ENCODE data around the gene MYO1E.
A peak's percentile ranks its signal among the peaks of the same experiment; 100 is the strongest.
"Not testable (repeated sequence)": the region's sequence is repeated elsewhere in the genome, so short reads cannot be mapped to it uniquely, and the experiment has no call there.

MYO1E gene

DNA sequence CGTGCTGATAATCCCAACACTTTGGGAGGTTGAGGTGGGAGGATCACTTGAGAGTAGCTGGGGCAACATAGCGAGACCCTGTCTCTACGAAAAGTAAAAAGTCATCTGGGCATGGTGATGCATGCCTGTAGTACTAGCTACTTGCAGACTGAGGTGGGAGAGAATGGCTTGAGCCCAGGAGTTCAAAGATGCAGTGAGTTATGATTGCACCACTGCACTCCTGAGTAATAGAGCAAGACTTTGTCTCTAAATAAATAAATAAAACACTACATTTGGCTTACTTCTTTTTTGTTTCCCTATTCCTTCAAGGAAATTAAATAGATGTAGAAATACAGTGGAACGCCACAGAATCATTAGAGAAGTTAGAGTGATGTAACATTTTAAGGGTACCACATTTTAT is 186.2 kb downstream of the MYO1E start:
- no peak for DNase-seq

DNA sequence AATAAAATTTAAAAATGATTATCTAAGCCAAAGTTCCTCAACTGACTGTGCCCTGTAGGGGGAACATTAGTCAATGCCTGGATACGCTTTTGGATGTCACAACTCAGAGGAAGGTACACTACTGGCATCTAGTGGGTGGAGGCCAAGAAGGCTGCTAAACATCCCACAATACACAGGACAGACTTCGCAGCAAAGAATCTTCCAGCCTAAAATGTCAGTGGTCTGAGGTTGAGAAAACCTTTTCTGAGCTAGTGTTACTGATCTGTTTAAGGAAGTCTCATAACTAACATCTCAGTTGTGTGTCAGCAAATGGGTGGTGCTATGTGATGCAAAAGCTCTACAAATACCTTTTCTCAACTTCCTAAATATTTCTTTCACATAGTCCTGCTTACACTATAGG is 186.9 kb downstream of the MYO1E start:
- no peak for DNase-seq

DNA sequence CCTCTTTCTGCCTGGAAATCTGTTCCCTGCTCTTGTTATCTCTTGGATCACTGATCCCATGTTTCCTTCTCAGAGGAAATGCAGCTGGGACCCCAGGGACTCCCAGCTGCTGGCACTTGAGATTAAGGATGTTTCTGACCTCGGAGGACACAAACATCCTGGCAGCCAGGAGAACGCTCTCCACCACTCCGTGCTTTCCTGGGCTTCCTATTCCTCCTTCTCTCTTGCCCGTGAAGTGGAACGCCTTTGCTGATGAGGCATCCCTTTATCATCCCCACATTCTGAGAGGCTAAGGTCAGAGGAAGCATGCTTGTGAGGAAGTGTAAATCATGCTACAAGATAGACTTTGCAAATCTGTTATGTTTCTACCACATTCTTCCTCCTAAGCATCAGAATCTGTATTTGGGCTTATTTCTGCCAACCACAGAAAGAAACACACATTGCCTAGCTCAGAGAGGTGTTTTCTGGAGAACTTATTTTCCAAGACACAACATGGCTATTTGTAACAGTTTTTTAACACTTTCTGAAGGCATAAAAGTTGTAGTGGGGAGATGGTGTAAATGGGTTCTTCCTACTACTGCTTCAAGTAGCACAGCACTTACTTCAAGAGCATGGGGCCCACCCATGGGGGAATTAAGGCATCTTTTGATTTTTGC is 191.6 kb downstream of the MYO1E start:
- DNase-seq, result peak; percentile 22

DNA sequence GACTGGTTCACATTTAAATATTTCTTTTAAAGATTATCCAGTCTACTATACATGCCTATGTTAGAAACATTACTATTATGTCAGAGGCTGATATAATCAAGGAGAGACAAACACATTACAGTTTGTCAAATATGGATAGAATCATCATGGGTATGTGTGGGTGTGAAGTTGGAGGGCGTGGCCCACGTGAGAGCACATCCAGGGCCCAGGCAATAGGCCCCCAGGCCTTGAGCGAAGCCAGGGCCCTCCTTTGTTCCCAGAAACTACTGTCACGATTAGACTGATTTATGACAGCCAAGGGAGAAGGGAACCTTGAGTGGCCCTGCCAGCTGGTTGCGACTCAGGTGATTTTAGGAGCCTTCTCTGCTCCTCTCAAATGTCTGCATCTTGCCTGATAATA is 193.0 kb downstream of the MYO1E start:
- no peak for DNase-seq

DNA sequence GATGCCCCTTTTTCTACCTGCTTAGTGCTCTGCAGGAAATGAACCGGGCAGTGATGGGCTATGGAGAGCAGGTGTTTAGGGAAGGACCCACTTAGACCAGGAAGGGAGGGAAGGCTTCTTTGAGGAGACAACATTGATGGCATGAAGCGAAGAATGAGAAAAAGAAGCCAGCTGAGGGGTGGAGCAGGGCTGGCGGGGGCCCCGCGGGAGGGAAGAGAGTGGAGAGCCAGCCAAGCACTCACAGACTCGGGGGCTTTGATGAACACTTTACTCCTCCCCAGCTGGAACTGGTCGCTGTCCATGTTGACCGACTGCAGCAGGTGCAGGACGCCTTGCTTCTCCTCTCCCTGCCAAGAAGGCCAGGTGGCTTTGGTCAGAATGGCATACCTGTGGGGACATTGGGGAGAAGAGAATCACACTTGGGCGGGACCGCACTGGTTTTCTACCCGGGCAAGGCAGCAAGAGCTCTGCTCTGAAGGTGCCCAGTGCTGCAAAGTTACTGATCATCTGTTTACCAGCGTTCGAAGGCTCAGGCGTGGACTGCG is 194.4 kb downstream of the MYO1E start:
- DNase-seq, result no peak

DNA sequence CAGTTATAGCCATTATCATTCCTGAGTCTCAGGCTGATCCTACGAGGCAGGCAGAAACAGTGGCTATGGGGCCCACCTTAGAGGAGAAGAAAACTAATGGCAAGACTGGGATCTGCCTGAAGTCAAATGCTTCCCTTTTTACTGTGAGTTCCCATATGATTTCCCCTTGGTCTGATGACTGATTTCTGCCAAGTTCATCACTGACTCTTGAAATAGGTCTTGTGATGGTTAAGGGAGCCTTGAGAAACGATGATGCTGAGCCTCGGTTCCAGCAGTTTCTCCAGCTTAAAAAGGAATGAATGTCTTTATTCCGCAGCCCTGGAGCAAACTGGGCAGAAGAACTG is 195.4 kb downstream of the MYO1E start:
- no peak for DNase-seq

DNA sequence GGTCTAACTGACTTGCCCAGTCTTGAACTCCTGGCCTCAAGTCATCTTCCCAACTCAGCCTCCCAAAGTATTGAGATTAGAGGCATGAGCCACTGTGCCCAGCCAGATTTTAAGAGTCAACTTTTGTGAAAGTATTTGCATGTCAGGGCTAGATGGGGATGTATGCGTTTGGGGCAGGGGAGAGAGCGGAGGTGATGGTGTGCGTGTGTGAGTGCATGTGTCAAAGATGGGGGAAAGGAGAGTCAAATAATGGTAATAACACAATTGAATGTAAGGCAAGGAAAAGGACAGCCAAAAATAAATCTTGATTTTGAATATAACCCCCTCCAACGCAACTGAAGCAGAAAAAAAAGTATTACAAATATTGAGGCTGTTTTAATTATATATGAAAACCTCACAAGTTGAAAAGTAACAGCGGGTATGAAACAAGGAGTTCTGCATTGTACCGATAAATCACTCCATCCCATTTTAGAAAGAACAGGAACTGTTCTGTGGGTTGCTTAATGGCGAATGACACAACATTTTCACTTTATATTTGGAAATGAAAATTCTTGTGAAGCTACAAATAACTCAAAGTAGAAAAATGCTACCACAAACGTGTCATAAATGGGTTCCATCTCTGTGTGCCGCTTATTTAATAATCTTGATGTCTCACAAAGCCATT is 195.9 kb downstream of the MYO1E start:
- DNase-seq, result peak; percentile 33

DNA sequence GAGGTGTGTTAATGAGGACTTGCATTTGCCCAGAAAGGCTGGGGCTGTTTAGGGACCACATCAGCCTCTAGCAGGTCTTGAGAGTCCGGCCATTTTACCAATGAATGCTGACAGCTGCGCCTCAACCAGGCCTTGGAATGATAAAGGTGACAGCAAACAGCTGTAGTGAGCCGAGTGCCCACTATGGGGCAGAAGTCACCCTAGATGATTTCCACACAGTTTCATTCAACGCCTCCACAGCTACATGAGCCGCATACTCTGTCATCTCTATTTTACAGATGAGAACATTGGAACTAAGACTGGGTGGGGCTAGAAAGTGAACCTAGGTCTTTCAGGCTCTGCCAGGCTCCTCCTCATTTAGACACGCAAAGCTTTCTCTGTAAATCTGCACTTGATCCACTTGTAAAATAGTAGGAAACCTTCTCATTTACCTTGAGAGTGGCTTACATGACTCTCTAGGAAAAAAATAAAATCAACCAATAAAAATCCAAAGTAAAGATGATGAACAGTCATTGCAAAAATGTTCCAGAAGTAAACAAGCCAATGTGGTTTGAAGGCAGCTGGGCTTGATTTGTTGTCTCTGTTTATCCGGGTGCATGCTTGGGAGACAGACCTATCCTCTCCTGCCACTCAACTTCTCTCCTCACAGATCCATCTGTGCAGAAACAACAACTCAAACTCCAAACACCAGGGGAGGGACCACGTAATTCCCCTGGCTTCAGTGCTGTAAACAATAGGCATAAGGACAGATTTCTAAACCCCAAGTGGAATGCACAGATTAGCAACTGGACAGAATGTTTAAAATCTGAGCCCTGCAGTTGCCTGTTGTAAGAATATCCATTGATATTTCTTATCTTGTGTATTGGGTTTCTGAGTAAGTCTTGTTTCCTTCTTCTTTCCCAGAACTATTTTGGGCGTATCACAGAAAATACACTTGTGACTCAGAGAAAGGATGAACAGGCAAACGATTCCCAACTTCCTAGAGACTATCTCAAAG is 197.5 kb downstream of the MYO1E start:
- DNase-seq, result peak; percentile 67

DNA sequence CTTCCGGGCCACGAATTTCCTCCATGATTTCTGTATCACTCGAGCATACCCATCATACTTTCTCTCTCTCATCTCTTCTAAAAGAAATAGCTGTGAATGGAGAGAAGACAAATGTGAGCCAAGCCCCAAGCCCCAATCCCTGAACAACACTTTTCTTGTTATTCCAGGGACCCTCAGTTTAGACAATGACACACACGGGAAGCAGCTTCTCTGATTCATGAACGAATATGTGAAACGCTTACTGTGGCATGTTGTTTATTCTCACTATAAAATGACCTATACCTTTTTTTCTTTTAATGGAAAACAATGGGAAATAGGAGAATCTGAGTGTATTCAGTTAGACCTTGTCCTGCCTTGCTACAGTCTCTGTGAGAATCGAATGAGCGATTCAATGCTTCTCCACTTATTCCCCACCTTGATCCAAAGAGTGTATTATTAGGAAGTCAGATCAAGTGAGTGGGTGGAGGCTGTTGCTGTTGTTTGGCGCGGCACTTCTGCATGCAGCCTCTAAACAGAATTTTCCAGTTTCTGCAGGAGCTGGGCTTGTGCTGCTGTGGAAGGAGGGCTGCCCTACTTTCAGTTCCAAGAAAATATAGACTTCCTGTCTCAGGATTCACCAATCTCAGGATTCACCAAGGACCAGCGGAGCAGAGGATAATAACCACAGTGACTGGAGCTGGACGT is 198.4 kb downstream of the MYO1E start:
- DNase-seq, result no peak

DNA sequence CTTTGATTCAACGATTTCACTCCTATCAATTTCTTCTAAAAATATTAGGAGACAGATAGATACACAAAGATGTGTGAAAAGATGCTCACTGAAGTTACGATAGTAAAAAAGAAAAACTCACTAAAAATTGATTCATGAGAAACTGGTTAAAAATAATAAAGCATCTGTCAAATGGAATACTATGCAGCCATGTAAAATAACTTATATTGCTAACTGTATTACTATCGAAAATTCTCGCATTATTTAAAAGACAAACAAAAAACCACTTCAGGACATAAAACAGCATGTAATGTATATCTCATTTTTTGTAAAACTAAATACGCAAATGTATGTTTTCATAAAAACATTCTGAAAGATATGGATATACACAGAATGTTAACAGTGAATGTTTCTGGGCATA is 199.5 kb downstream of the MYO1E start:
- DNase-seq, result no peak

DNA sequence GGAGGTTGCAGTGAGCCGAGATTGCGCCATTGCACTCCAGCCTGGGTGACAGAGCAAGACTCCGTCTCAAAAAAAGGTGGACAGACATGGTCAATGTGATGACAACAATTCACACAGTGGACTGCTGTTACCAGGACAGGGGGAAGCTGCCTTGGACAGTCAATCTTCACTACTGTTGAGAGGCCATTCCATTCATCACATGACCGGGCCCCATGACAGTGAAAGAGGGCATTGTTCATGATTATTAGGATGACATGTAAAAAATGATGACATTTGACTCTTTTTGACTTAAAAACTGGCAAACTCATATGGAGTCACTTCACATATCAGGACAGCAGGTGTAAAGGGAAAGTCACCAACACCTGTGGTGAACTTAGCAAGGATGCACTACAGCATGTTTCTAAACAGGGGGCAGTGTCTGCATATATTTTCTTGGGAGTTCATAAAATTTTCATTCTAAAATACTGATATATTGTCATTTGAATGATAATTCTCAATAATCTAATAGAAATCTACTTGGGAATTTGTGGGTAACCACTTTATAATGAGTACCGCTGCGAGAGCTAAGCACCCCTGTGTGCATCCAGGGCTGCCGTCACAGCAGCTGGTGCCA is 200.3 kb downstream of the MYO1E start:
- DNase-seq, result no peak

DNA sequence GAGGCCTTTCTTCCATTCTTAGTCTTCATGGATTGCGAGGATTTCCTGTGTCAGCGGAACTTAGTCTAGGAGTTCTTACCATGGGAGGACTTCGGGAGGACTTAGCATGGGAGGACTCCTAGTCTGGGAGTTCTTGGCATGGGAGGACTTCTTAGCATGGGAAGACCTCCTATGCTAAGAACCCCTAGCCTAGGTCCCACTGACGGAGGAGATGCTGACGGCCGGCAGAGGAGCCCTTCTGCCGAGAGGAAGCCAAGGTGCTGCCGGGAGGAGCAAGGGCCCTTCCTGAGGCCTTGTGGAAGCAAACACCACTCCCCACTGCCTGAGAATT is 201.6 kb downstream of the MYO1E start:
- no peak for DNase-seq

DNA sequence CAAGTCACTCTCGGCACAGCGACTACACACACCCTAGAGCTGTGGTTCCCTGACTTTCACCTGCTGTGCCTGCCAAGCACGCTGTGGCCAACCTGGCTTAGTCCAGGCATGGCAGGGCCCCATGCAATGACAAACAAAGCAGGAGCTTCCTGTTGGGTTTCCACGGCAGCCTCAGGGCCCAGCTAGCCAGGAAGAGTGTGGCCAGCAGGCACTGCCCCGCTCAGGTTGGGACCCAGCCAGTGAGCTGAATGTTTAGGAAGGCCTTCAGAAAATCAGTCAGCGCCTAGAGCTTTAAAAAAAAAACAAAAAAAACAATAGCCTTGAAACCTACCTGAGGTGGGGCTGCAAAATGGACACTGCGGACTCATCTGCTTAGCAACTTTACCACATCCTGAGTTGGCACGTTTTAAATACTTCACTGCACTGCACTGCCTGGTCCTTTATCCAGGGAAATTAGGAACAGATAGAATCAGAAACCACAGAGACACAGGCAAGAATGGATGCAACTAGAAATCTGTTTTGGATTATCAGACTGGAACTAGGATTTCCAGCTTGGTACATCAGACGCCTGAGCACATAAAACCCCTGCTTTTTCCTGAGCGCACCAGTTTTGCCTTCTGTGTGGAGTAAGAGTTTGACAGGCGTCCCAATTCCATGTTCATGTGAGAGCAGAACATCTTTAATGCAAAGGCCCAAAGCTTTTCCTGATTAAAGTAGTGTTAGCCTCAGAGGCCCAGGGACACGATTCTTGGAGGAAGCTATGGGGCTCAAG is 202.2 kb downstream of the MYO1E start:
- DNase-seq, result peak; percentile 87

DNA sequence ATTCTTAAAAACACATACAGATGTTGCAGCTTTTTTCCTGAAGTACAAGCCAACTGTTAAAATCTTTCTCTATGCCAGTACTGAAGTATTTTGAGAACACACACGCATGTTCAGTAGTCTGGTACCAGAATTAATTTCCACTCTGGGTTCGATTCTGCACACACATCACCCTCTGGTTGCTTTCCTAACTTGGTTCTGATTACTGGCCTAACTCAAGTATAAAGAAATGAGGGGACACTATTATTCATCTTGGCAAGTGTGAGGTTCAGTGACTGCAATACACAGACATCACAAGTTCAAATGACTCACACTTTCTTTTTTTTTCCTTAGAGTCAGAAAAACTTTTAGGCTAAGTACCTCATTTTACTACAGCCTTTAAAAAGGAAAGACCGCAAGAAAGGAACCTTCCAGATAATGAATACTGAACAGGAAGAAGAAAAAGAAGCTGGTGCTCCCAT is 203.4 kb downstream of the MYO1E start:
- peak; percentile 71 for DNase-seq

DNA sequence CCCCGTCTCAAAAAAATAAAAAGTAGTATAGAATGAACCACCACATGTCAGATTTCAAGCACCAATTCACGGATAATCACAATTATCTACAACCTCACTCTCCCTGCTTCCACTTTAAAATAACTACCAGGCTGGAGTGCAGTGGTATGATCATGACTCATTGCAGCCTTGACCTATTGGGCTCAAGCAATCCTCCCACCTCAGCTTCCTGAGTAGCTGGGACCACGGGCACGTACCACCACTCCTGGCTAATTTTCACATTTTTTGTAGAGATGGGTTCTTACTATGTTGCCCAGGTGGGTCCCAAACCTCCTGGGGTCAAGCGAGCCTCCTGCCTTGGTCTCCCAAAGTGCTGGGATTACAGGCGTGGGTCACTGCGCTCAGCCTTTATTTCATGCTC is 204.1 kb downstream of the MYO1E start:
- DNase-seq, result peak; percentile 38

DNA sequence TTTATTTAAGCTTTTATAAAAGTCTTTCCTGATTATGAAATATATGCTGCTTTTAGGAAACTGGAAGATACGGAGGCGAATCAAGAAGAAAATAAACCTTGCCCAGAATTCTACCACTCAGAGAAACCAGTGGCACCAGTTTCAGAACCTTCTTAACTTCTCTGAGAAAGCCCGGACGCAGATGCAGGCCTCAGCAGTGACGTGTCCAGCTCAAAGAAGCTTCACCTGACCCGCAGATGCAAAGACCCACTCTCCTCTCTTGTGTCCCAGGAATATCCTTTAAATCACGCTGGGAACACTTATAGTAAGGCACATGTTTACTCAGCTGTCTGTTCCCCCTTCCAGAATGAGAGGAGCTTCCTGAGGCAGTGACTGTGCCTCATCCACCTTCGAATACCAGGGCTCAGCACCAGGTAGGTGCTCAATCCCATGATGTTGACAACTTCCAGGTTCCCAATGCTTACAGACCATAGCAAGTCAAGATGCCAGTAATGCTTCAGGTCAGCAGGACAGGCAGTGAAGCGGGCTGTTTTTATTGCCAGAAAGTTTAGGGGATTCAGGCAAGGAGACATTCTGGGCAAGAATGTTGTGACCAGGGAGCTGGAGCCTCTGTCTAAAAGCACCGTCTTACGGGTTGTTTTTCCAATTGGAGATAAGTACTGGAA is 205.9 kb downstream of the MYO1E start:
- DNase-seq, result no peak

DNA sequence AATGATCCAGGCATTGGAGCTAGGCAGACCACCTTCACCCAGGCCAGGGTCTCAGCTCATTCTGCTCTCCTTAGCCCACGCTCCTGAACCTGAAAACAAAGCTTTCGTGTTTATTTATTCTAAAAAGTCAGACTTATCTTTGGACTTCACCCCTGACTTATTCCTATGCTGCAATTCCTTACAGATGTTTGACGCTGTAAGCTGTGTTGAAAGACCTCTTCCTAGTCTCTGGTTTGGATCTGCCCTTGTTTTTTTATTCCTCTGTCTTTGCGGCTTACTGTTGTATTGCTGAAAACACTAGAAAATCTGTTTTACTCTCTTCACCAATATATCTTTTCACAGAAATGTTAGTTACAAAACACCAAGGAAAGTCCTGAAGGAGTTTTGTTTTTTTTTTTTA is 206.5 kb downstream of the MYO1E start:
- no peak for DNase-seq

DNA sequence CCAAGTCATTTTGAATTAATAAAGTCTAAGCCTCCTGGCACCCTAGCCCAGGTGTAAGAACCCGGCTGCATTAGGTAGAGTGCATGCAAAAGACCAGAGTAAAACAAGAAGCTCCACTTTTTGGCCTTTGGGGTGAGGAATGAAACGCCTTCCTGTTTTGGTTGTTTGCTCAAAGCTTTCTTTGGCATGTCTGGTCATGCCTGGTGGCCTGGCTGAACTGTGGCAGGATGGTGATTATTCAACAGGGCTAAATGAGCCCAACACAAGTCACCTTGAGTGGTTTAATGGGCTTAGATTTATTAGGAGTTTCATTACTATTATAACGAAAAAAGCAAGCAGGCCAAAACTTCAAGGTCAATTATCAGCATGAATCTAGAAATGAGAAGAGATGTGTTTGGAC is 206.9 kb downstream of the MYO1E start:
- no peak for DNase-seq

DNA sequence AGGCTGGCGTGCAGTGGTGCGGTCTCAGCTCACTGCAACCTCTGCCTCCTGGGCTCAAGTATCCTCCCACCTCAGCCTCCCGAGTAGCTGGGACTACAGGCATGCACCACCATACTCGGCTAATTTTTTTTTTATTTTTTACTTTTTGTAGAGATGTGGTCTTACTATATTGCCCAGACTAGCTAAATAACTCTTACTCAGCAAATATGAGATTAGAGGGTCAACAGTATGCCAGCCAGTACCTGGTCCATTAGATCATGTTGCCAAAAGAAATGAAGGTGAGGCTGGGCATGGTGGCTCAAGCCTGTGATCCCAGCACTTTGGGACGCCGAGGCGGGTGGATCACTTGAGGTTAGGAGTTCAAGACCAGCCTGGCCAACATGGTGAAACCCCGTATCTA is 210.6 kb downstream of the MYO1E start:
- not testable (repeated sequence) for DNase-seq

DNA sequence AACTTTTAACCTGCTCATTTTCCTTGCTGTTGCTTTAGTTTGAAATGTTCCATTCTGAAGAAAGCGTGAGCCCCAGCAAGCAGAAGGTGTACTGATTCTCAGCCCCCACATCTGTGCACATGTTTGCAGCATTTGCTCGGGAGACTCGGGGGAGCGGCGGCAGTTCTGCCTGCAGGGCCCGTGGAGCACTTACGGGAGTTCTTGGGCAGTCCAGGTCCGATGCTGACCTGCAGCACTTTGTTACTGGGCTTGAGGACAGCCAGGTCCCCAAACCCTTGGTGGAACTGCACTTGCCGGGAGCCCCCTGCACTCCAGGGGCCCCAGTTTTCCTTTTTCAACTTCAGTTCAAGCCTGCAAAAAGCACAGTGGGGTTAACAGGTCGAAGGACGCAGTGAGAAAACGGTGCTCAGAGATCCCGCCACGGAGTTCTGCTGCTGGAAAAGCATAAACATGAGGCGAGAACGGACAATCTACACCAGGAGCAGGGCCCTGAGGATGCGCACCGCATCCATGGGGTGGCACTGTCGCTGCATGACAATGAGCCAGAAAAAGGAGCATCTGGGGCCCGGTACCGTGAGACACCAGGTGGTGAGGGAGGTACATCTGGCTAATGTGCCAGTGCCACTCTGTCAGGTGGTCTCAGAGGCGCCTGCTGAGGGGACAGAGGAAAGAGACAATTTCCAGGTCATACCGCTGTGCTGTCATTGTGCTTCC is 211.6 kb downstream of the MYO1E start:
- no peak for DNase-seq
